Hepatocyte (in vitro differentiated cells): Measurements from ENCODE around the gene ZSCAN18.

Experiments used
- CTCF ChIP-seq: fragments of 200-600 bp; sonication (generic); IDR thresholded peaks from 2 replicates; pipeline ENCODE4 v1.5.1; 2016; ENCODE audit warnings: antibody characterized with exemption, mild to moderate bottlenecking; ENCODE audit not compliant: poor library complexity
- EZH2 ChIP-seq: fragments of 200-600 bp; sonication (generic); IDR thresholded peaks from 2 replicates; pipeline ENCODE4 v1.6.1; 2016; ENCODE audit warnings: antibody characterized with exemption, mild to moderate bottlenecking, borderline replicate concordance
- EZH2phosphoT487 ChIP-seq: fragments of 200-600 bp; sonication (generic); IDR thresholded peaks from one replicate; pipeline ENCODE4 v1.6.1; 2018; ENCODE audit warnings: antibody characterized with exemption, mild to moderate bottlenecking, low read depth, moderate library complexity; ENCODE audit not compliant: unreplicated experiment, severe bottlenecking

DNA sequence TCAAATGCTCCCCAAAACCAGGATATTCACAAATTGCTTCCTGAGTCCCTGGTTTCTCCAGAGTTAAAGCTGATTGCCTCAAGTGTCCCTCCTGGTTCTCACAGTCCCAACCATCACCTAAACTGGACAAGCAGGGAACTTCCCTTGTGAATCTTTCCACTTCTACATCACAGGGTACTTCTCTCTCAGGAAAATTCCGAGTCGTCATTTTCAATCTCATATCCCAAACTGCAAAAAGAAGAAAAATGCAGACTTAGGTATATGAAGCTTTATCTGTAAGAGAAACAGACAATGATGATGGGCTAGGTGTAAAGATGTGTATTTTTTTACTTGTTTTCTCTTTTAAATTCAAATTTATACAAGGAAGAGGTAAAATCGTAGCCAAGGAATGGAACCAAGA is 31.3 kb upstream of the ZSCAN18 start:
- TF ChIP-seq CTCF (no peak), EZH2 (no peak), EZH2phosphoT487 (no peak)
